NCI-H226 (cell line): ENCODE measurements around the gene DIP2B.
"Not testable (repeated sequence)": the region's sequence is repeated elsewhere in the genome, so short reads cannot be mapped to it uniquely, and the experiment has no call there.

Experiments
- DNase-seq: peaks from one replicate; pipeline ENCODE4 v3.0.0-alpha.2; 2015

DIP2B gene

GRCh38 chr12:50640321-50640939 lies 135.6 kb downstream of the DIP2B start:
- DNase-seq, result no peak

GRCh38 chr12:50641566-50641965 lies 136.8 kb downstream of the DIP2B start:
- DNase-seq, result no peak

GRCh38 chr12:50642035-50642451 lies 137.3 kb downstream of the DIP2B start:
- no peak for DNase-seq

GRCh38 chr12:50642761-50643160 lies 138.0 kb downstream of the DIP2B start:
- DNase-seq, result no peak

GRCh38 chr12:50647031-50647430 lies 142.2 kb downstream of the DIP2B start:
- no peak for DNase-seq

DNA sequence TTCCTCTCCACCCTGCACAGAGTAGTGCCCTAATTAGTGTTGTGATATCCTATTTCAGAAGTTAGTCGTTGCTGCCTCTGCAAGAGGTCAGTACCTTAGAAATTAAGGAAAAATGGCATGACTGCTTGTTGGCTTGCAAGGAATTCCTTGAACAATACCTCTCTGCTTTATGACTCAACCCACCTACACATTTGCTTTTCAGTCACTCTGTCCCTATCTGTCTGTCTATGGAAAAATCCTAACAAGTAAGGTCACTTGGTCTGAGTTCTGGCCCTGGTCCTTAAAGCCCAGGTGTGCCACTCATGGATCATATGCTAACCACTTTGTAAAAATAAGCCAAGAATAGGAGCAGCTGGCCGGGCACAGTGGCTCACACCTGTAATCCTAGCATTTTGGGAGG lies 142.7 kb downstream of the DIP2B start:
- no peak for DNase-seq

GRCh38 chr12:50650285-50650684 lies 145.5 kb downstream of the DIP2B start:
- DNase-seq, result no peak

- DNase-seq, result no peak
Measured at GRCh38 chr12:50655374-50655921, 150.7 kb downstream of the DIP2B start.

- no peak for DNase-seq
Measured at GRCh38 chr12:50659260-50659659, 154.5 kb downstream of the DIP2B start.

DNA sequence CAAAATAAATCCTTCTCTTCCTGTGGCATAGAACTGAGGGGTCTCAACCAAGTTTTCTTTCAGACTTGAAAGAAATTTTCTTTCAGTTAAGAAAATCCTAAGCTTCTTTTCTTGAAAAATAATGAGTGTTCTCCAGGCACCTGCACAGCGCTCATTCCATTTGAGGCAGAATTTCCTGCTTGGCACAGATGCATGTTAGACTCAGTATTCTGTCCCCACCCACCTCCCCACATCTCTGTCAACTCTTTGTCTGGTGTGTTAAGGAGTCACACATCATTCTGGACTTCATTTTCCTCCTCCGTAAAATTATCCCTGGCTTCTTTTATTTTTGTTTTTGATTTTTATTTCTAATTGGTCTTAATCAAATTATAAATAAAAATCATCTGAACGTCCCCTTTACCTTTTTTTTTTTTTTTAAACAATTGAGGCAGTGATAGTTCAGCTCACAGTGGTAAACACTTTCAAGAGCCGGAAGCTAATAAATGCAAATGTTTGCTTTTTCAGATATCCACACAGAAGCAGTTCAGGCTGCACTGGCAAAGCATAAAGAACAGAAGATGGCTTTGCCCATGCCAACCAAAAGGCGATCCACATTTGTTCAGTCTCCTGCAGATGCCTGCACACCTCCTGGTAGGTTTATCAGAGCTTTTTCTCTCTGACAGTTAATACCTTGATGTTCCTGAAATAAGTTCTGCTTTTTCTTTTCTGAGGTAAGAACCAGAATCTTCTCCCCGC lies 155.1 kb downstream of the DIP2B start:
- no peak for DNase-seq

- no peak for DNase-seq
Measured at GRCh38 chr12:50660425-50660822, 155.6 kb downstream of the DIP2B start.

DNA sequence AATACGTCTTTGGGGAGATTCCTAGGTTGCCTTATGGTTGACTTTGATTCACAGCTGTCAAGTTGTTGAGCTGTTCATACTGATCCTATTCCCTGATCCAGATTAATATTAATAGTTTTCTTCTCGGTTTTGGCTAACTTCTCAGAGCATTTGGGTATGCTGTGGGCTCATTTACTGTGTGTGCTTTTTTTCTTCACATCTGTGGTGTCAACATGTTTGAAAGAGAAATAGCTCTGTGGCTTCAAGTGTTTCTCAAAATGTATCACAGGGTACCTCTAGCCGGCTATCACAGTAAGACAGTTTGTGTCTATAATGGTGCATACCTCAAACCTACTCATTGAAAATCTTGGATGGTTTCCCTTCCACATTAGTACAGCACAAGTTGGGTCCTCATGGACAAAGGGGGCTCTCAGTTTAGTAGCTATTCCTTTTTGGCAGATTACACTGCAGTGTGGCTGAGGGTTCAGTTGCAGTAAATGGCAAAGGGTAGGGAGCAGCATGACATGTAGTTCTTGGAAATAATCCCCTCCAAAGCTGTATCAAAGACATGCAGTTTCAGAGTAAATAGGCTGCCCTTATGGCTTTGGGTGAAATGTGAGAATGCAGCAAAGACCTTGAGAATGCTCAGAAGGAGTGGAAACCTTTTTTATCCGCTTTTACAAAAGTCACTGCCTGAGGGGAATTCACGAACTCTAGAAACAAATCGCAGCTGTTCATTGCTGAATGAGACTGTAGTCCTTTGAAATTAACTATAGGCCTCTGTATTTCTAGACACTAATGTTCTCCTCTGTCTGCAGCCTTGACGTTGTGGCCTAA lies 156.7 kb downstream of the DIP2B start:
- no peak for DNase-seq

DNA sequence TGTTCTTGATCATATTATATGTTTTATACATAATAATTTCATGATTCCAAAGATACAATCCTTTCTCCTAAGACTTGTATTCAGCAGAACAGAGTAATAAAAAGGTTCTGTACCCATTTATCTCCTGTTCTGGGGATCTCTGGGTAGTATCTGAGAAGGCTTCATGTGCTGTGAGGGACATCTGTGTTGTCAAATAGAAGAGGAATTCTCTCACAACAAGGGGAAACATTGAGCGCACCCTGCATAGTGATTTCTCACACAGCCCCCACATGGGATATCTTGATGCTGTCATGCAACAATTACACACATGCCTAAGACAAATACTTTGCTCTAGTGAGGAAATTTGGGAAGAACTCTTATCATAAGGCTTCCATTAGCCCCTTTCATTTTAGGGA lies 157.3 kb downstream of the DIP2B start:
- DNase-seq, result no peak

GRCh38 chr12:50665170-50665569 lies 160.4 kb downstream of the DIP2B start:
- DNase-seq, result no peak

DNA sequence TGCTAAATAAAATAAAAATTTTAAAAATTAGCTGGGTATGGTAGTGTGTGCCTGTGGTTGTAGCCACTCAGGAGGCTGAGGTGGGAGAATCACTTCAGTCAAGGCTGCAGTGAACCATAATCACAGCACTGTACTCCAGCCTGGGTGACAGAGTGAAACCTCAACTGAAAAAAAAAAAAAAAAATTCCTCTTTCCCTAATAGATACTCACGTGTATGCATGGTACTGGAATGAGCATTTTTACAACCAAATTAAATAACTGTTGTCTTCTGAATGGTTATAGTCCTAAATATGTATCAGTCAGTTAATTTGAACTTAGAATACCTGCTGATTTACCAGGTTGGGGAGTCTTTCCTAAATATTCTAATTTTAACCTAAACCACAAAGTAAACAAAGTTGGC lies 160.8 kb downstream of the DIP2B start:
- no peak for DNase-seq

DNA sequence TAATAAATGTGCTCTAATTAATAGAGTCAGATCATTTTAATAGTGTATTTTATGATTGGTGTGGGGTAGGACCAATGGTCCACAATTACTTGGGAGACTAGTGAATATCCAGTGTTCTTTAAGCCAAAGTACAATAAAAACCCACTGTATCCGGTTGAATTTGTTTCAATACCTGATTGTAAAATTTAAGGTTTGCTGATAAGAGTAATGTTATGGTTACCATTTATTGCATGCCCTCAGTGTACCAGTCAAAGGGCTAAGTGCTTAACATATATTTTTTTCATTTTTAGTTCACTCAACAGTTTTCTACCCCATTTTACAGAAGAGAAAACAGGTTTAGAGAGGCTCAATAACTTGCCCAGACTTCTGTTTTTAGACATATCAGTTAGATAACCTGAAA lies 161.2 kb downstream of the DIP2B start:
- DNase-seq, result no peak

DNA sequence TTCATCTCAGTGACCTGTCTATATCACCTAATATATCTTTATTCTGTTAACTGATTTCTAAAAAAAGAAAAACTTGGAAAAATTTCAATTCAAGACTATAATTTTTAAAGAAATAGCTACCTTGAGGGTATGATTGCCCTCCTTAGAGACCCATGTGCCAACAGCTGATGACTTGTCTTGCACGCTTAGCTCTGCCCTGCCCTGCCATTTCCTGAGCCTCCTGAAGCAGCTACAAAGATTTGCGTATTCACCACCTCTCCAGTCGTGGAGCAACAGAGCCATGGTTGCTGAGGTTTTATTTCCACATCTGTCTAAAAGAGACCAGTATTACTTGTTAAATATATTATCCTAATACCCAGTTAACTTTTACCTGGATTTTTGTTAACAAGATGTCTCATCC lies 167.4 kb downstream of the DIP2B start:
- no peak for DNase-seq

GRCh38 chr12:50676756-50677155 lies 172.0 kb downstream of the DIP2B start:
- DNase-seq, result no peak

- peak; percentile 60 for DNase-seq
Measured at GRCh38 chr12:50677858-50678257, 173.1 kb downstream of the DIP2B start.

DNA sequence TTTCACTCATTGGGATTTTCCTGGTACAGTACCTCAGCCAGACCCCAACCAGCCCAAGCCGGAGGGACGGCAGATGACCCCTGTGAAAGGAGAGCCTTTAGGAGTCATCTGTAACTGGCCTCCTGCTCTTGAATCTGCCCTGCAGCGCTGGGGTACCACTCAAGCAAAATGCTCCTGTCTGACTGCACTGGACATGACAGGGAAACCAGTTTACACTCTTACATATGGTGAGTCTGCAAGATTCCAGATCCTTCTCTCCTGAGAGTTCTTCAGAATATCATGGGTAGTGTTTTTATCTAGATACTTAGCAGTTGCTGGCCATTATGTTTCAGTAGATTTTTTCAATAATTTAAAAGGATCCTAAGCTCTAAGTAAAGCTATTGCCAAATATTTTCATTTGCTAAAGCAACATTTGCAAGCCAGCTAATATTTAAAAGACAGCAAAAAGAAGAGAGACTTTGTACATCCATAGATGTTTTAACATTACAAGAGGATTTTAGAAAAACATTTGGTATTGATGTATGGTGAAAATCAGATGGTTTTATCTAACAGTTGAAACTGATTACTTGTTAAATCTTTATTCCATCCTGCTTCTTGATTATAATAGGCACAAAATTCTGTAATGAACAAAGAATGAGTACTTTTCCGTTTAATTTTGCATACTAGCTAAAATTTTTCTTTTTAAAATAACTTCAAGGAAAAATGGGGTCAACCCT lies 174.0 kb downstream of the DIP2B start:
- no peak for DNase-seq

GRCh38 chr12:50679612-50680011 lies 174.8 kb downstream of the DIP2B start:
- DNase-seq, result no peak

DNA sequence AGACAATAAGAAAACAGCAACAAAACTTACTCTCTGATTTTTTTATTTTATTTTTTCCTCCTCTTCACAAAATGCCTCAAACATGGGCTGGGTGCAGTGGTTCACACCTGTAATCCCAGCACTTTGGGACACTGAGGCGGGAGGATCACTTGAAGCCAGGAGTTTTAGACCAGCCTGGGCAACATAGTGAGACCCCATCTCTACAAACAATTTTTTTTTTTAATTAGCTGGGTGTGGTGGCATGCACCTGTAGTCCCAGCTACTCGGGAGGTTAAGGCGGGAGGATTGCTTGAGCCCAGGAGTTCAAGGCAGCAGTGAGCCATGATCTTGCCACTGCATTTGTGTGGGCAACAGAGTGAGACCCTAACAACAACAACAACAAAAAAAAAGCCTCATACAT lies 176.3 kb downstream of the DIP2B start:
- not testable (repeated sequence) for DNase-seq

DNA sequence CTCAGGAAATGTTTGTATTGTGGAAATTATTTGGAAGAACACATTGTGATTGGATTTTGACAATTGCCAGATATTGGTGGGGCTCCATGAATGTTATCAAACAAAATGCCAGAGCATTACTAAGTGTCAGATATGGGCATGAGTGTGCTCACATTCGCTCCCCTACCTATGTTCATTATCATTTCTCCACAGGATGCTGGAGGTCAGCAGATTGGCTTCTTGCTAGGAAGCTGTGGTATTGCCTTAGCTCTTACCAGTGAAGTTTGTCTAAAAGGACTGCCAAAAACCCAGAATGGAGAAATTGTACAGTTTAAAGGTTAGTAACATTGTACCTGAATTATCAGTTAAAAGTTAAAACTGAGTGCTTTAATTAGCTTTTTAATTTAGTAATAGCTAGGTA lies 180.9 kb downstream of the DIP2B start:
- no peak for DNase-seq
